K562 (cell line): Measurements from ENCODE around the gene GNG7. TPM values are rescaled to one million over a fixed set of nuclear protein-coding genes. Genes with fewer than 3 reads are reported as not detected.

Source experiments
- ATAC-seq: fragments of 200-7000 bp; cut with Tn5 transposase; 3 replicates; pipeline ENCODE4 v1.9.1; 2020; ENCODE audit warnings: moderate library complexity
- BruUV-seq: library from RNA; stranded (reverse); fragments of 400-500 nt; replicated peaks from 2 replicates; lab custom pipeline; 2021; lab: Mats Ljungman, UMichigan
- CTCF ChIA-PET: fragments of 300-600 bp; formaldehyde crosslinking; extraction: SDS; loops from one replicate; lab custom pipeline; 2021; ENCODE audit warnings: low intra/inter-chr PET ratio; lab: Yijun Ruan, JAX
- POLR2A ChIA-PET: fragments of 300-600, 350-650 bp; sonication (Branson Sonifier 250); formaldehyde crosslinking; extraction: SDS; loops from one replicate; lab custom pipeline; 2021; ENCODE audit warnings: antibody characterized with exemption, inconsistent platforms; lab: Yijun Ruan, JAX
- DNase-seq, 4 experiments: peaks; one replicate each; pipeline versions ENCODE4 v3.0.0 to v3.0.0-alpha.2; 2011 to 2018; ENCODE audit warnings: low spot score in 3 of 4, mixed read lengths in 3 of 4; ENCODE audit errors: extremely low read depth in 1 of 4
- FAIRE-seq: peaks from 2 replicates; lab custom pipeline; 2011; peaks lifted over from hg19 to GRCh38; lab: Jason Lieb, UNC
- H2AFZ ChIP-seq: 2 replicates; pipeline ENCODE4 v1.6.0; 2011; ENCODE audit warnings: low read depth, low read length, control low read depth, inconsistent platforms
- H3K27ac ChIP-seq: fragments of 200-600 bp; 3 replicates; pipeline ENCODE4 v1.8.0; 2011; ENCODE audit warnings: low read depth, mild to moderate bottlenecking, control low read depth, inconsistent platforms, low read length, moderate library complexity, mixed read lengths; ENCODE audit errors: extremely low read depth
- H3K27me3 ChIP-seq, 2 experiments: fragments of 300-600 bp in 1 of 2; 2 replicates in 1 of 2; 3 replicates in 1 of 2; pipeline versions ENCODE4 v1.6.0 to v1.8.0; 2011; ENCODE audit warnings: inconsistent platforms in 2 of 2, low read length in 2 of 2, mild to moderate bottlenecking in 1 of 2, mixed read lengths in 1 of 2, moderate library complexity in 1 of 2; ENCODE audit not compliant: control insufficient read depth in 2 of 2, insufficient read depth in 2 of 2
- H3K36me3 ChIP-seq: fragments of 300-600 bp; 3 replicates; pipeline ENCODE4 v1.8.0; 2011; ENCODE audit warnings: mild to moderate bottlenecking, low read length, inconsistent platforms; ENCODE audit not compliant: control insufficient read depth, insufficient read depth
- H3K4me1 ChIP-seq, 2 experiments: fragments of 200-600 bp in 1 of 2; replicated peaks in 1 of 2; 2 replicates in 1 of 2; 3 replicates in 1 of 2; pipeline versions ENCODE4 v1.5.1 to v1.8.0; 2011; ENCODE audit warnings: inconsistent platforms in 2 of 2, low read length in 2 of 2, mild to moderate bottlenecking in 1 of 2, mixed read lengths in 1 of 2, moderate library complexity in 1 of 2; ENCODE audit not compliant: control insufficient read depth in 2 of 2, insufficient read depth in 2 of 2
- H3K4me2 ChIP-seq: 2 replicates; pipeline ENCODE4 v1.6.1; 2011; ENCODE audit warnings: low read length, control low read depth, inconsistent platforms, mixed read lengths; ENCODE audit not compliant: insufficient read depth
- H3K4me3 ChIP-seq: fragments of 200-600 bp; sonication (generic), shearing (Covaris generic); 2 replicates; pipeline ENCODE4 v1.5.1; 2016; ENCODE audit warnings: control low read depth, inconsistent platforms
- H3K79me2 ChIP-seq: fragments of 200-600 bp; 3 replicates; pipeline ENCODE4 v1.8.0; 2011; ENCODE audit warnings: low read length, inconsistent platforms; ENCODE audit not compliant: control insufficient read depth, insufficient read depth
- H3K9ac ChIP-seq, 2 experiments: 2 replicates each; pipeline versions ENCODE4 v1.6.0 to v1.6.1; 2011; ENCODE audit warnings: low read depth in 2 of 2, low read length in 2 of 2, control low read depth in 1 of 2, inconsistent platforms in 1 of 2, mild to moderate bottlenecking in 1 of 2, mixed read lengths in 1 of 2; ENCODE audit not compliant: insufficient read depth in 1 of 2
- H3K9me1 ChIP-seq: one replicate; pipeline ENCODE4 v1.6.0; 2011; ENCODE audit warnings: inconsistent platforms, mild to moderate bottlenecking, low read length, moderate library complexity; ENCODE audit not compliant: control insufficient read depth, insufficient read depth
- H3K9me3 ChIP-seq: replicated peaks from 2 replicates; pipeline ENCODE4 v1.5.1; 2011; ENCODE audit warnings: low read depth, low read length, inconsistent platforms; ENCODE audit not compliant: control insufficient read depth, insufficient read depth
- H4K20me1 ChIP-seq: replicated peaks from 2 replicates; pipeline ENCODE4 v1.6.1; 2011; ENCODE audit warnings: low read length, inconsistent platforms, mixed read lengths; ENCODE audit not compliant: control insufficient read depth, insufficient read depth
- ATF6 ChIP-seq: sonication (generic); formaldehyde crosslinking; IDR thresholded peaks from 2 replicates; pipeline ENCODE4 v1.4.0; 2020; ENCODE audit warnings: mild to moderate bottlenecking, missing genetic modification reagents
- DACH1 ChIP-seq: fragments of 450-650 bp; IDR thresholded peaks from 2 replicates; pipeline ENCODE4 v1.6.1; 2018; ENCODE audit not compliant: partially characterized antibody
- HDAC3 ChIP-seq: fragments of 450-650 bp; IDR thresholded peaks from 2 replicates; pipeline ENCODE4 v1.6.1; 2018; ENCODE audit warnings: borderline replicate concordance, mild to moderate bottlenecking, moderate library complexity; ENCODE audit not compliant: partially characterized antibody
- IRF9 ChIP-seq: fragments of 450-650 bp; IDR thresholded peaks from 2 replicates; pipeline ENCODE4 v1.6.1; 2016; ENCODE audit warnings: missing biosample characterization, missing genetic modification characterization
- KAT8 ChIP-seq: fragments of 450-650 bp; IDR thresholded peaks from 2 replicates; pipeline ENCODE4 v1.6.1; 2016; ENCODE audit warnings: low read depth, mild to moderate bottlenecking
- MECOM ChIP-seq: fragments of 250-450 bp; sonication (Bioruptor Pico); IDR thresholded peaks from 2 replicates; pipeline ENCODE4 v1.8.0; 2022; ENCODE audit warnings: inconsistent platforms
- MEF2A ChIP-seq: IDR thresholded peaks from 2 replicates; pipeline ENCODE4 v1.6.1; 2011; ENCODE audit warnings: low read depth, mild to moderate bottlenecking, low read length, moderate library complexity; ENCODE audit not compliant: control insufficient read depth
- MYC ChIP-seq, 2 experiments: fragments of 250-450 bp in 1 of 2; sonication (Bioruptor Pico) in 1 of 2; IDR thresholded peaks; 2 replicates each; pipeline versions ENCODE4 v1.5.1 to v1.6.1; 2012 to 2021; ENCODE audit warnings: low read depth in 2 of 2, borderline replicate concordance in 1 of 2, improper control_type of control experiment in 1 of 2, low read length in 1 of 2, mild to moderate bottlenecking in 1 of 2, moderate library complexity in 1 of 2
- NEUROD1 ChIP-seq: fragments of 150-350 bp; IDR thresholded peaks from 2 replicates; pipeline ENCODE4 v1.6.1; 2014; ENCODE audit warnings: borderline replicate concordance, low read length, low read depth; ENCODE audit not compliant: partially characterized antibody
- NFIC ChIP-seq: fragments of 450-650 bp; IDR thresholded peaks from 2 replicates; pipeline ENCODE4 v1.6.1; 2017; ENCODE audit warnings: mild to moderate bottlenecking, inconsistent platforms
- PML ChIP-seq: IDR thresholded peaks from 2 replicates; pipeline ENCODE4 v1.6.1; 2012; ENCODE audit warnings: low read length, inconsistent platforms
- POLR2B ChIP-seq: fragments of 450-650 bp; IDR thresholded peaks from 2 replicates; pipeline ENCODE4 v1.6.1; 2018; ENCODE audit warnings: low read depth; ENCODE audit not compliant: partially characterized antibody
- PRMT5 ChIP-seq: sonication (generic); formaldehyde crosslinking; IDR thresholded peaks from 2 replicates; pipeline ENCODE4 v1.5.0; 2020; ENCODE audit warnings: missing genetic modification reagents
- RBM34 ChIP-seq: fragments of 200-400 bp; formaldehyde crosslinking; IDR thresholded peaks from 2 replicates; pipeline ENCODE4 v1.6.1; 2018; ENCODE audit warnings: low read length, borderline replicate concordance; ENCODE audit not compliant: insufficient read depth
- RNF2 ChIP-seq: sonication (generic); IDR thresholded peaks from 2 replicates; pipeline ENCODE4 v1.6.1; 2016
- ZNF263 ChIP-seq: sonication (generic); formaldehyde crosslinking; IDR thresholded peaks from 2 replicates; pipeline ENCODE4 v1.8.0; 2022; ENCODE audit warnings: mild to moderate bottlenecking, missing genetic modification reagents, borderline replicate concordance
- ZNF444 ChIP-seq: fragments of 250-450 bp; sonication (Bioruptor Pico); IDR thresholded peaks from 2 replicates; pipeline ENCODE4 v1.4.0; 2020; ENCODE audit warnings: mild to moderate bottlenecking, moderate library complexity
- ZNF740 ChIP-seq, 3 experiments: fragments of 200-800 bp in 1 of 3; sonication (Bioruptor generic) in 1 of 3; sonication (generic) in 1 of 3; formaldehyde crosslinking in 1 of 3; IDR thresholded peaks; 2 replicates each; pipeline versions ENCODE4 v1.6.1 to v1.8.0; 2016 to 2022; ENCODE audit warnings: mild to moderate bottlenecking in 2 of 3, missing compliant biosample characterization in 2 of 3, missing genetic modification characterization in 2 of 3, missing genetic modification reagents in 1 of 3
- WGBS: fragments of 100-300 bp; shearing (Covaris generic); methylation state at CpG from one replicate; pipeline ENCODE4 v1.1.6; 2016; ENCODE audit warnings: low coverage, mixed read lengths; ENCODE audit not compliant: insufficient coverage; ENCODE audit errors: missing lambda C conversion rate; 5-methylcytosine and 5-hydroxymethylcytosine counted together
- in situ Hi-C: fragments of 300-500 bp; cut with MboI; formaldehyde crosslinking; loops from 4 replicates; pipeline ENCODE4 v1.15.0; 2018; ENCODE audit warnings: inconsistent platforms, mixed read lengths
- intact Hi-C: fragments of 100-400 bp; cut with micrococcal nuclease; formaldehyde crosslinking; loops from 2 replicates; pipeline ENCODE4 v1.14.2; 2022
- polyA plus RNA-seq, 8 experiments: library from polyadenylated mRNA; depleted of rRNA in 4 of 8; stranded (reverse) in 5 of 8; unstranded in 3 of 8; fragments of >200 nt; fragmentation: Nextera tagmentation in 2 of 8; fragmentation: Illumina TruSeq in 1 of 8; extraction: Ambion mirVana in 2 of 8; extraction: Trizol in 1 of 8; gene quantifications; 2 replicates each; pipeline versions ENCODE4 v1.2.1 to v1.2.3, GENCODE V29; 2011 to 2014; ENCODE audit warnings: inconsistent platforms in 1 of 8, missing spikeins in 1 of 8
- total RNA-seq, 7 experiments: library from RNA; depleted of rRNA in 6 of 7; stranded (reverse); fragments of >200 nt in 6 of 7; fragmentation: Illumina TruSeq in 2 of 7; extraction: Trizol in 2 of 7; gene quantifications; 2 replicates each; pipeline versions ENCODE4 v1.2.1 to v1.2.3, GENCODE V29; 2011 to 2021; ENCODE audit warnings: low replicate concordance in 1 of 7

The GNG7 gene
- total and polyA plus RNA-seq, 9 of the 15 experiments (the other 6 are each of a cell fraction or from before 2014, with no cell fraction given) = 0.01 to 0.20 (median 0.06) TPM; not detected in 1

GRCh38 chr19:2670217-2670616, 32.3 kb downstream of the GNG7 start:
- FAIRE-seq (no peak), DNase-seq (no peak), ATAC-seq (no peak)
- intact Hi-C loops = no loop called here
- TF ChIP-seq POLR2B (no peak), KAT8 (no peak), IRF9 (tag) (no peak), DACH1 (no peak), NFIC (no peak), ATF6 (CRISPR knock-in tag) (no peak), ZNF263 (CRISPR knock-in tag) (no peak), PRMT5 (CRISPR knock-in tag) (no peak), PML (no peak), RNF2 (no peak), NEUROD1 (no peak), ZNF444 (CRISPR knock-in tag) (no peak), MECOM (CRISPR knock-in tag) (no peak), MEF2A (no peak), HDAC3 (no peak), RBM34 (no peak), MYC (IDR thresholded peaks at IDR 0.05; ENCODE audit: low read depth, low read length) (no peak), MYC (CRISPR knock-in tag; IDR thresholded peaks at IDR 0.05; ENCODE audit: borderline replicate concordance, low read depth) (no peak), ZNF740 (CRISPR knock-in tag; IDR thresholded peaks at IDR 0.05) (no peak), ZNF740 (tag; IDR thresholded peaks at IDR 0.05) (no peak)
- H4K20me1 ChIP-seq = no peaks in the 10 kb centered on the region
- no peak overlapping the region for H2AFZ ChIP-seq
- H3K27me3 ChIP-seq = peaks cover 33 to 67% of the 10 kb centered on the region in 2 experiments
- POLR2A ChIA-PET = interaction anchor here (0.6 to 0.7 kb wide), 2 partner anchors 52 to 68 kb away, joined by 4 to 5 read pairs; no protein-coding TSS in a partner anchor
- H3K9me3 ChIP-seq = no peaks in the 10 kb centered on the region
- peaks cover 0 to 9% of the 10 kb centered on the region in 2 experiments; a peak in 3 of 5 replicates for H3K4me1 ChIP-seq
- H3K36me3 ChIP-seq = no peaks in the 10 kb centered on the region
- H3K79me2 ChIP-seq = no peaks in the 10 kb centered on the region
- in situ Hi-C loops = no loop called here
- no peak overlapping the region for H3K4me3 ChIP-seq
- peak overlapping the region in 1 of 2 experiments; percentile 48; a peak in 1 of 4 replicates for H3K9ac ChIP-seq
- H3K27ac ChIP-seq = no peak overlapping the region
- BruUV-seq = no TSS peak
- no peak overlapping the region for H3K4me2 ChIP-seq
- CTCF ChIA-PET = no interaction called here
- WGBS = 3% methylated on average over 16 of the region's 16 CpGs
- no peaks in the 10 kb centered on the region for H3K9me1 ChIP-seq
